GM10266 (cell line): Measurements from ENCODE around the gene VPS72.

ENCODE experiments used
- DNase-seq: peaks from one replicate; pipeline ENCODE4 v3.0.0; 2012; ENCODE audit errors: extremely low spot score
- CTCF ChIP-seq: IDR thresholded peaks from 2 replicates; pipeline ENCODE4 v1.5.1; 2012; ENCODE audit warnings: mild to moderate bottlenecking, low read depth; ENCODE audit not compliant: control insufficient read depth, insufficient read depth; ENCODE audit errors: missing control alignments

Gene VPS72

GRCh38 chr1:151133018-151133806 lies 56.8 kb downstream of the VPS72 start:
- no peak for DNase-seq
- no peak for TF ChIP-seq CTCF

- DNase-seq, result no peak
- TF ChIP-seq CTCF, result no peak
These were observed 57.5 kb downstream of the VPS72 start for GRCh38 chr1:151132335-151133017.

GRCh38 chr1:151131701-151132334 lies 58.2 kb downstream of the VPS72 start:
- no peak for TF ChIP-seq CTCF
- no peak for DNase-seq

- TF ChIP-seq CTCF, result no peak
- peak; percentile 94 for DNase-seq
These were observed 58.9 kb downstream of the VPS72 start for GRCh38 chr1:151130987-151131586.

- DNase-seq, result no peak
- TF ChIP-seq CTCF, result no peak
These were observed 61.2 kb downstream of the VPS72 start for GRCh38 chr1:151128800-151129199.
